ENCODE measurements around the gene YAE1. TPM values are rescaled to one million over a fixed set of nuclear protein-coding genes. Genes with fewer than 3 reads are reported as not detected.
A peak's percentile ranks its signal among the peaks of the same experiment; 100 is the strongest.

Gene YAE1
- total RNA-seq, 4 donors from 2014 or later: 1.4 to 22.9 (median 13.3) TPM

DNA sequence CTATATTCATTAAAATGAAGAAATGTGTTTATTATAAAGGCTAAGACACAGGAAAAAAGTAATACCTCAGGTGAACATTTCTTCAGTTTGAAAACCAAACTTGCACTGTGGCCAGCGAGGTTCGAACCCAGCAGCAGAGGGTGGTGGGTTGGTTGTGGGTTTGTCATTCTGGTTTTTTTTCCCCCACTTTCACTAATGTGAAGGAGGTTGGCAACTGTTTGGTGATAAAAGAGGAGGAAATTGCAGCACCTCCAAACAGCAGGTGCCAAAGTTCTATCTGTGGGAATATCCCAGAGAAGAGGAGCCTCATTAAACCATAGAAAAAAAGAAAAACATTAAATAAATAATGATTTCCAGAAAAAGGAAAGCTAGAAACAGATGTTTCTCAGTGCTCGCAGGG is 36.6 kb upstream of the YAE1 start:
- Histone ChIP-seq H3K27me3 (no peaks in the 10 kb centered on the region), H3K4me3 (no peak overlapping the region), H3K36me3 (no peaks in the 10 kb centered on the region), H3K27ac (no peak overlapping the region), H3K9me3 (no peaks in the 10 kb centered on the region), H3K4me1 (peaks cover 0 to 34% (median 5%) of the 10 kb centered on the region in 4 donors)
- in situ Hi-C loops (cut with MboI; ENCODE audit: low pct_ligation_motif_present in 1 of 4, low pct_unique_long_range_greater_than_20kb in 1 of 4, low sequenced_read_pairs in 3 of 4): no loop called here
- intact Hi-C loops (cut with DNase I; ENCODE audit: low total_unique reads): loop anchor here (10.0 kb wide), 1 partner anchor 595 kb away; no protein-coding TSS in a partner anchor
- WGBS, 2 donors (ENCODE audit: low coverage in 1 of 2): 57 to 77% methylated on average over 3 of the region's 3 CpGs
- DNase-seq: no peak
- no peak for TF ChIP-seq POLR2A (IDR thresholded peaks at IDR 0.05)
- no peak for TF ChIP-seq EP300 (IDR thresholded peaks at IDR 0.05; ENCODE audit: low read depth)

DNA sequence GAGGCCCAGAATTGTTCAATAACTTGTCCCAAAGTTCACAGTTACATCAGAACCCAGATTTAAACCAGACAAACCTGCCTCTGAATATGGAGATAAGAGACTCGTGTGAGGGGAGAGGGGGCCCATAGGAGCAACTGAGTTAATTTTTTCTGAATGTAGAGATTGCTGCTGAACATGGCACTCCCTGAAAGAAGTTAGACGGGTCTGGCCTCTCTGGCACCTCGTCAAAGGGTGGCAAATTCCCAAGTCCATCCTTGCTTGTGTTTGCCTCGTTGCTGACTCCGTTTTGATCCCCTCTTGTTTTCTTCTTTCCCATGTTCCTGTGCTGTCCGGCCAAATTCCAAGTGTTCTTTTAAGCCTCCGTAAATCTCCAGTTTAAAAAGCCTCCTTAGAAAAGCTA is 35.2 kb upstream of the YAE1 start:
- no peaks in the 10 kb centered on the region for H3K27me3 ChIP-seq
- peaks cover 0 to 44% (median 10%) of the 10 kb centered on the region in 4 donors for H3K4me1 ChIP-seq
- 33 to 37% methylated on average over 6 to 7 of the region's 7 CpGs for WGBS, 2 donors (ENCODE audit: low coverage in 1 of 2)
- intact Hi-C loops (cut with DNase I; ENCODE audit: low total_unique reads): loop anchor here (10.0 kb wide), 1 partner anchor 736 kb away; no protein-coding TSS in a partner anchor
- H3K36me3 ChIP-seq: no peaks in the 10 kb centered on the region
- no peaks in the 10 kb centered on the region for H3K9me3 ChIP-seq
- TF ChIP-seq POLR2A (IDR thresholded peaks at IDR 0.05) (no peak), POLR2AphosphoS5 (IDR thresholded peaks at IDR 0.05) (no peak), EP300 (IDR thresholded peaks at IDR 0.05; ENCODE audit: low read depth) (no peak)
- TF ChIP-seq, protein P1, sequence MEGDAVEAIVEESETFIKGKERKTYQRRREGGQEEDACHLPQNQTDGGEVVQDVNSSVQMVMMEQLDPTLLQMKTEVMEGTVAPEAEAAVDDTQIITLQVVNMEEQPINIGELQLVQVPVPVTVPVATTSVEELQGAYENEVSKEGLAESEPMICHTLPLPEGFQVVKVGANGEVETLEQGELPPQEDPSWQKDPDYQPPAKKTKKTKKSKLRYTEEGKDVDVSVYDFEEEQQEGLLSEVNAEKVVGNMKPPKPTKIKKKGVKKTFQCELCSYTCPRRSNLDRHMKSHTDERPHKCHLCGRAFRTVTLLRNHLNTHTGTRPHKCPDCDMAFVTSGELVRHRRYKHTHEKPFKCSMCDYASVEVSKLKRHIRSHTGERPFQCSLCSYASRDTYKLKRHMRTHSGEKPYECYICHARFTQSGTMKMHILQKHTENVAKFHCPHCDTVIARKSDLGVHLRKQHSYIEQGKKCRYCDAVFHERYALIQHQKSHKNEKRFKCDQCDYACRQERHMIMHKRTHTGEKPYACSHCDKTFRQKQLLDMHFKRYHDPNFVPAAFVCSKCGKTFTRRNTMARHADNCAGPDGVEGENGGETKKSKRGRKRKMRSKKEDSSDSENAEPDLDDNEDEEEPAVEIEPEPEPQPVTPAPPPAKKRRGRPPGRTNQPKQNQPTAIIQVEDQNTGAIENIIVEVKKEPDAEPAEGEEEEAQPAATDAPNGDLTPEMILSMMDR (IDR thresholded peaks at IDR 0.05): no peak
- no peak overlapping the region for H3K27ac ChIP-seq
- in situ Hi-C loops (cut with MboI; ENCODE audit: low pct_ligation_motif_present in 1 of 4, low pct_unique_long_range_greater_than_20kb in 1 of 4, low sequenced_read_pairs in 3 of 4): no loop called here
- peak; percentile 50 for DNase-seq
- no peak overlapping the region for H3K4me3 ChIP-seq

DNA sequence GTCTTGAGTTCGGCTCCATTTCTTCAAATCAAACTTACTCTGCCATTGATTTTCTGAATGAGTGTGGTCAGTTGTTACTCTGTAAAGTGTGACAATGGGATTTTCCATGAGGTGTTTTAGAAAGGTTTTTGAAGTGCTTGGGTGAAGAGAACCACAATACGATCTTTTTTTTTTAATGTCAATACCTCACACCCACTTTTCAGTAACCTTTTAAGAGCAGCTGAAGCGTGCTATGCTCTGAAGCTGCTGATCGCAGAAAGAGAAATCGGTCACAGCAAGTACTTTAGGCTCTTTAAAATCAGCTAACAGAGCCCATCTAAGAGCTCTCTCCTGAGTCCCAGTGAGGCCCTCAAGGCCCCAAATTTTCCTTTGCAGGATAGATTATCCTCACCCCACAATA is 34.4 kb upstream of the YAE1 start:
- WGBS, 2 donors (ENCODE audit: low coverage in 1 of 2): 82 to 83% methylated on average over 3 to 5 of the region's 5 CpGs
- Histone ChIP-seq H3K27ac (no peak overlapping the region), H3K4me1 (peaks cover 0 to 51% (median 12%) of the 10 kb centered on the region in 4 donors)

DNA sequence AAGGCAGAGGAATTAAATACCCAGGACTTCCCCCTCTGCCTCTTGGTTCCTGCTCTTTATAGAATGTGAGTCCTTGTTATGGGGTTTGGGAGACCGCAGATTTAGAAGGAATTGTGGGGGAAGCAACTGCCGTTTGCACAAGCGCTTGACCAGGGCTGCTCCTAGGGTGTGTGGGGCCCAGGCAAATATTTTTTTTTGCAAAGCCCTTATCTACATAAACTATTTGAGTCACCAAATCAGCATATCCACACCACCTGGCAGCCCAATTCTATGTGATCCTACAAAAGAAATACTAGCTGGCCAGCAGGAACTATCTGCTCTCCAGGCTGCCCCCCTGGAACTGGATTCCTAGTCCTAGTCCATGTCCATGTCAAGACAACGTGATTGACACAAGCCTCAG is 33.4 kb upstream of the YAE1 start:
- Histone ChIP-seq H3K9me3 (no peaks in the 10 kb centered on the region), H3K36me3 (no peaks in the 10 kb centered on the region), H3K4me1 (peaks cover 0 to 51% (median 12%) of the 10 kb centered on the region in 4 donors), H3K27ac (no peak overlapping the region), H3K4me3 (no peak overlapping the region), H3K27me3 (no peaks in the 10 kb centered on the region)
- WGBS, 2 donors (ENCODE audit: low coverage in 1 of 2): 84 to 100% methylated on average over 3 to 4 of the region's 4 CpGs
- TF ChIP-seq POLR2A (IDR thresholded peaks at IDR 0.05): no peak
- no peak for TF ChIP-seq EP300 (IDR thresholded peaks at IDR 0.05; ENCODE audit: low read depth)
- TF ChIP-seq, protein P1 (IDR thresholded peaks at IDR 0.05): no peak
- TF ChIP-seq POLR2AphosphoS5 (IDR thresholded peaks at IDR 0.05): no peak
- no peak for DNase-seq
- in situ Hi-C loops (cut with MboI; ENCODE audit: low pct_ligation_motif_present in 1 of 4, low pct_unique_long_range_greater_than_20kb in 1 of 4, low sequenced_read_pairs in 3 of 4): no loop called here
- intact Hi-C loops (cut with DNase I; ENCODE audit: low total_unique reads): loop anchor here (10.0 kb wide), 1 partner anchor 738 kb away; no protein-coding TSS in a partner anchor

More for the DNA sequence above, 34.4 kb upstream of the YAE1 start:
- H3K9me3 ChIP-seq: no peaks in the 10 kb centered on the region
- H3K27me3 ChIP-seq: no peaks in the 10 kb centered on the region
- no peak for TF ChIP-seq POLR2A (IDR thresholded peaks at IDR 0.05)
- no peak for TF ChIP-seq POLR2AphosphoS5 (IDR thresholded peaks at IDR 0.05)
- TF ChIP-seq EP300 (IDR thresholded peaks at IDR 0.05; ENCODE audit: low read depth): no peak
- TF ChIP-seq, protein P1 (IDR thresholded peaks at IDR 0.05): no peak
- intact Hi-C loops (cut with DNase I; ENCODE audit: low total_unique reads): loop anchor here (10.0 kb wide), 1 partner anchor 737 kb away; no protein-coding TSS in a partner anchor
- H3K36me3 ChIP-seq: no peaks in the 10 kb centered on the region
- no peak for DNase-seq
- H3K4me3 ChIP-seq: no peak overlapping the region
- in situ Hi-C loops (cut with MboI; ENCODE audit: low pct_ligation_motif_present in 1 of 4, low pct_unique_long_range_greater_than_20kb in 1 of 4, low sequenced_read_pairs in 3 of 4): no loop called here

DNA sequence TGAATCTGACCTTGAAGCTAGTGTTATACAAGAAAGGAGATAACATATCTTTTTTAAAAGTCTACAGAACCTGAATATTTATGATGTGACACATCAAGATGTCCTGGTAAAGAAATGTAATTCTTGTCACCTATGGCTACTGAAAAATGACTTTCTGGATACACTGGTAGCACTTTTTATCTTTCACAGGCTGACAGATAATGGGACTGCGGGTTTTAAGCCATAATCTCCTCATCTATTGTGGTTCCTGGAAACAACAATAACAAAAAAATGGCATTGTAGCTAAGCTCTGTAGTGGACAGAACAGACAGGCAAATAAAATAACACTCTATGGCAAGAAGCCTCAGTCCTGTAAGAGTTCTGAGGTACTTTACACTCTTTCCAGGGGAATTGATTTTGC is 31.6 kb upstream of the YAE1 start:
- 20 to 69% methylated on average over 1 of the region's 1 CpG for WGBS, 2 donors (ENCODE audit: low coverage in 1 of 2)
- Histone ChIP-seq H3K4me1 (peaks cover 0 to 49% (median 12%) of the 10 kb centered on the region in 4 donors), H3K4me3 (no peak overlapping the region), H3K27me3 (no peaks in the 10 kb centered on the region), H3K36me3 (no peaks in the 10 kb centered on the region), H3K9me3 (no peaks in the 10 kb centered on the region), H3K27ac (peak overlapping the region; percentile 51 to 69 (median 69))
- TF ChIP-seq POLR2AphosphoS5 (IDR thresholded peaks at IDR 0.05) (no peak), EP300 (IDR thresholded peaks at IDR 0.05; ENCODE audit: low read depth) (no peak), POLR2A (IDR thresholded peaks at IDR 0.05) (no peak)
- TF ChIP-seq, protein P1 (IDR thresholded peaks at IDR 0.05): no peak
- DNase-seq: no peak
- in situ Hi-C loops (cut with MboI; ENCODE audit: low pct_ligation_motif_present in 1 of 4, low pct_unique_long_range_greater_than_20kb in 1 of 4, low sequenced_read_pairs in 3 of 4): no loop called here
- intact Hi-C loops (cut with DNase I; ENCODE audit: low total_unique reads): loop anchor here (10.0 kb wide), 1 partner anchor 740 kb away; no protein-coding TSS in a partner anchor

Data from transverse colon (tissue), 4 donors.